ENCODE measurements around the gene ARVCF.

- TF ChIP-seq CTCF (conservative IDR thresholded peaks at IDR 0.05 in 1 of 2, IDR thresholded peaks at IDR 0.05 in 1 of 2; ENCODE audit: extremely low read depth in 1 of 2, insufficient read depth in 1 of 2, low read depth in 1 of 2, low read length in 2 of 2) (no peak), EZH2 (IDR thresholded peaks at IDR 0.05; ENCODE audit: borderline replicate concordance, low read length) (no peak)
These were observed 27.3 kb upstream of the ARVCF start for GRCh38 chr22:20043997-20044342.

Measured in mammary epithelial cell (primary cell).